ENCODE measurements around the gene SLC31A1.
"Not testable (repeated sequence)": the region's sequence is repeated elsewhere in the genome, so short reads cannot be mapped to it uniquely, and the experiment has no call there.

Gene SLC31A1

GRCh38 chr9:113267911-113268566, 46.7 kb downstream of the SLC31A1 start:
- DNase-seq: no peak

DNA sequence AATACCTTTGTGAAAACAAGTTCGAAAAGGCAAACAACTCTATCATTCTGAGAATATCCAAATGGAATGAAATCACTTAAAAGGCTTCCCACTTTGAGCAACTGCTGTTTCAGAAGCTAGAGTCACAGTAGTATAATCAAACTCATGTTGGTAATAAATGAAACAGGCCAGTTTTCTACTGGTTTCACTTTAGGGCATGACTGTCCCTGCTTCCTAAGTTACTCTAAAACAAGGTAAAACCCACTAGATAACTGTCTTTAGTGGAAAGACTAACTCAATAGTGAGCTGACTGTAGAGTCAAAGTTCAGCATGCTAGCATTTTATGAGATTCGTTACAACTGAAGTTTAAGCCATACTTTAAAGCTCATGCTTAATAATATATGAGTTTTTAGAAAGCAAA, 48.0 kb downstream of the SLC31A1 start:
- DNase-seq: no peak

DNA sequence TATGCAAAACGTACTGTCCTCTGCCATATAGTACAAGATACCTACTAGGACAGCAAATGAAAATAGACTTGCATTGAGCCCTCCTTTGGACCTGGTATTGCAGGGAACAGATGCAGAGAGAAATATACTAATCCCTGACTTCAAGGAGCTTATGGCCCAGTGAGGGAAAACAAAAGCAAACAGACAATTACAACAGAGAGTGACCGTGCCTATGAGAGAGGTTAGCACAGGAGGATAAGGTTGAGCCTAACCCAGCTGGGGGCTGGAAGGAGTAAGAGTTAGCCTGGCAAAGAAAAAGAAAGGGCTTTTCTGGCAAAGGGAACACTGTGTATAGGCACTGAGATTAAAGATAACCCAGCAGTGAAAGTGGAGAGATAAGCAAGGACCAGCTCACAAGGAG, 48.5 kb downstream of the SLC31A1 start:
- DNase-seq: no peak

- no peak for DNase-seq
Measured at GRCh38 chr9:113274474-113275156, 53.3 kb downstream of the SLC31A1 start.

GRCh38 chr9:113275157-113276131, 54.1 kb downstream of the SLC31A1 start, which contains the start of the genes CDC26 and PRPF4:
Gene CDC26 (minus strand): TSS chr9:113275572. CDS start chr9:113272507, 3,065 bp downstream.
Gene PRPF4 (plus strand): TSS chr9:113275658. CDS start chr9:113275744, 86 bp downstream.
- peak; percentile 96 for DNase-seq

- no peak for DNase-seq
Measured at GRCh38 chr9:113278840-113279239, 57.5 kb downstream of the SLC31A1 start.

DNA sequence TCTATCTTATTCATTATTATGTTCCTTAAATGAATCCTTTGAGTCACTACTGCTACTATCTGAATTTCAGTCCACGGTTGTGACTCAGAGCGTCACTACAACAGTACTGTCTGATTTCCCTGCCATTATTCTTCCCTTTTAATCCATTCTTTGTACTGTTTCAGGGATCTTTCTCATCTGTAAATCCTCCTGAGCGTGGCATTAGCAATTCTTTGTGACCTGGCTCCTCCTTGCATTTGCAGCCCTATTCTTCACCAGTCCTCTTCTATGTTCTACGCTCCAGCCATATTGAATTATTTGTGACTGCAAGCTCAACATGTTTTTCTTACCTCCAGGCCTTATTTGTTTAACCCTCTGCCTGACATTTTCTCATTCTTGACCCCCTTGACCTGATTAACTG, 60.0 kb downstream of the SLC31A1 start:
- DNase-seq: no peak

DNA sequence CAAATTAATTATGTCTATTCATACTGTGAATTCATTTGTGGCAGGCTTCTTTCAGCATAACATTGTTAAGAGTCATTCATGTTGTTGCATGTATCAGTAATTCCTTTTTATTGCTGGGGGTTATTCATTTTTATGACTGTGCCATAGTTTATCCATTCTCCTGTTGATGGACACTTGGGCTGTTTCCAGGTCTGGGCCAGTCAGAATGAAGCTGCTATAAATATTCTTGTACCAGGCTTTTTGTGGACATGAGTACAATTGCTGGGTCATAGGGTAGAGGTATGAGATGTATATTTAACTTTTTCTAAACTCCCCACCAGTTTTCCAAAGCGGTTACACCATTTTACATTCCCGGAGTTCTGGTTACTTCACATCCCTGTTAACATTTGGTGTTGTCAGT, 67.7 kb downstream of the SLC31A1 start:
- no peak for DNase-seq

- DNase-seq: no peak
Measured at GRCh38 chr9:113290052-113290607, 68.8 kb downstream of the SLC31A1 start.

DNA sequence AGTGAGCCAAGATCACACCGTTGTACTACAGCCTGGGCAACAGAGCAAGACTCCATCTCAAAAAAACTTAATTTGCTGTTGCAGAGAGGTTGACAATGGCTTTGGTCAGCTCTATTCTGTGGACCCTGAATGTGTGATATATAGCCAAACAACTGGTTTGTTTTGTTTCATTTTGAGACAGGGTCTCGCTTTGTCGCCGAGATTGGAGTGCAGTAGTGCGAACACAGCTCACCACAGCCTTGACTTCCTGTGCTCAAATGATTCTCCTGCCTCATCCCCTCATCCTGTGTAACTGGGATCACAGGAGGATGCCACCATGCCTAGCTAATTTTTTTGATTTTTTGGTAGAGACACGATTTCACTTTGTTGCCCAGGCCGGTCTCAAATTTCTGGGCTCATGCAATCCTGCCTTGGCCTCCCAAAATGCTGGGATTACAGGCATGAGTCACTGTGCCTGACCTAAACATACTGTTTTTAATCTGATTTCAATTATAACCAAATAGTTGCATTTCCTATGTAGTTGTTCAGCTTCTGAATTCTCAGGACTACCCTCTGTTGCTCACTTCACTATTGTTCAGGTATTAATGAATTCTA, 72.0 kb downstream of the SLC31A1 start:
- no peak for DNase-seq

GRCh38 chr9:113296247-113296646, 74.9 kb downstream of the SLC31A1 start:
- DNase-seq: not testable (repeated sequence)

DNA sequence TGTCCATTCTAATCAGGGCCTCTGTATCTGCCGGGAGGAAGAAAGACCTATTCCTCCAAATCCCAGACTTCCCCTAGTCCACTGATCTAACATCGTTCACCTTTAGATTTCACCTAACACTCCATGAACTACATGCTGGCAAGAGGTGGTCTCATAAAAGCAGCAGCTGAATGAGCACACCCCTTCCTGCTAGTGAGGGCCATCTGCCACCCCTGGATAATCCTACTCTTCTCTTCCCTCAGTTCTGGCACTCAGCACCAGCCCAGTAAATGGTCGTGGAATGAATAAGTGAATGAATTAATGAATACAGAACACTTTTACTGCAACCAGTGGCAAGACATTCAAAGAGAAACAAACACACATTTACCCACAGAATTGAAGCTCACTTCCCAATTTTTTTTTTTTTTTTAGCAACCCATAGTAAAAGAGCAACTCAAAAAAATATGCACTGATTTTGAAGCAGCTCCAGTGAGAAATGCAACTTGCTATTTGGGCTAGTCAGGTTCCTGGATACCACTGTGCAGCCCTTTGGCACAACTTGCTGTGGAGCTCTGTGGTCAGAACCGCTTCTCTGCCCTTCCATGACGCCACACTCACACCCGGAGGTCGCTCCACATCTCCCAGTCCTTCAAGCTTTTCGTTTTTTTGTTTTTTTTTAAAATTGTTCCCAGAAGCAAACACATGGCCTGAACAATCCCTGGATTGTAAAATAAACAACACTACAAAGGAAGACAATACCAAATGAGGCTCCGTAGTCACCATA, 75.6 kb downstream of the SLC31A1 start:
- DNase-seq: no peak

DNA sequence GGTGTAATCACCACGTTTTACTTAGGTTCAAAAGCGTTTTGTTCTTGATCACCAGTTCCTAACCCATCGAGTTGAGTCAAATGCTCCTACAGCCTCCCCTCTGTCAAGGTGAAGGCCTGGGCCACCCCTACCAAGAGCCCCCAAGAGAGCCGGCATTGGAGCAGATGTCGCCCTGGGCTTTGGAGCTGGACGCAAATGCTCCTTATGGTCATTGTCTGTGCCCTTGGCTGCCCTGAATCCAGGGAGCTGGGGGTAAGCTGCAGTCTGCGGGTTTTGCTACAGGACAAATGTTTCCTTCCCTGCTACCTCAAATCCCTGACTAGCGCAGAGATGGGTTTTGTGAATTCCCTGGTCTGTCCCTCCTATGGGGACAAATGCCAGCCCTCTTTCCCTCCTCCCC, 77.0 kb downstream of the SLC31A1 start:
- DNase-seq: no peak

GRCh38 chr9:113298924-113299770, 77.8 kb downstream of the SLC31A1 start:
- no peak for DNase-seq

DNA sequence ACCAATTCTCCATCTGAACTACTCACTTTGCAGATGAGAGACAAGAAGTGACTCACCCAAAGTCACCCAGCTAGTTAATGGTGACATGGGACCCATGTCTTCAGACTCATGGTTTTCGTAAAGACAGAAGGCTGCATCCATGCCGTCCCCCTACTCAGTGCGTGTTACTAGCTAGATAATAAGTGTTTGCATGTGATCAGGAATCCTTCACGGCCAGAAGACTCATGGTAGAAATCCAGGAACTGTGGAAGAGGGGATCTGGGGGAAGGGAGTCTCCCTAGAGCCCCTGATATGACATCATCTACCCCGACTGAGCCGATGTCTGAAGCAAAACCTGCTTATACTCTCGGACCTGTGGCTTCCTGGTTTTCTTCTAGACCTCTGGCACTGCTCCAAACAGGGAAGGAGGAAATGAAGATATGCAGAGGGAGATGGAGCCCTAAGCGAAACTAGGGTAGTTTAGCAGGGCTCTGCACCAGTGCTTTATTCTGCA, 78.5 kb downstream of the SLC31A1 start:
- no peak for DNase-seq

DNA sequence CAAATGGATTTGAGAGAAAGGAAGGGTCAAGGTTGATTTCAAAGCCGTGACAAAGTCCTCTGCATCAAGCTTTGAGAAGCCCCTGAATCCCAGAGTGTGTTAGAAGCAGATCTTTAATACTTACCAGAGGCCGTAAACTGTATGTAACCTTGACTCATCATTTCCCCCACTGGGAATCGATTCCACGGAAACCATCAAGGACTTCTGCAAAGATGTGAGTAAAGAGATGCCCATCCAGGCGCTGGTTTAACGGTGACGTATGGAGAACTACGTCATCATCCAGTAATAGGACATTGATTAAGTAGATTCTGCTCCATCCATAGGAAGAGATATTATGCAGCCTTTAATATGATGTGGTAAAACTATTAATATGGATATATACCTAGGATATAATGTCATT, 80.2 kb downstream of the SLC31A1 start:
- no peak for DNase-seq

DNA sequence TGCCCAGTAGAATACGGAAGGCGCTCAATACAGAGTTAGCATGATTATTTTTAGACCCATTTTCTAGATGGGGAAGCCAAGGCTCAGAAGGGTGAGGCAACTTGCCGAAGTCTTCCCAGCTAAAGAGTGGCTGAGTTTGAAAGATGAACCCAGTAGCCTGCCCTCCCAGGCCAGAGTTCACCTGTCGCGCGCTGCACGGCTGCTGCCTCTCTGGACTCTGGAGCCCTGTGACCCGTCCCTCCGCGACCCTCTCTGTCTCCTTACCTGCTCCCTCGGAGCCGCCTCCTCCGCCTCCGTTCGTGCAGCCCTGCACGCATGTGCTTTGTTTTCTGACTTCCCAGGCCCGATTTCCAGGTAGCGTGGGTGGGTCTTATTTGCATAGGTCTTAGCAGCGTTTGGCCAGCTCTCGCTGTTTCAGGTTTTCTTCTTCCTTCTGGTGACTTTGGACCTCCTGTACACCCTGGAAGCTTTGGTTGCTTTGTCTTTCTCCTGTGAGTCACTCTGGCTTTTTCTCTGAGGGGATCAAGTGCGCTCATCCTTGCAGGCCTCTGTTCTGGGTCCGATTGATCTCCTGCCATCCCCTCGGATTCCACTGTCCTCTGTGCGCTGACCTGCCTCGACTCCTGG, 81.6 kb downstream of the SLC31A1 start, which contains the start of gene RNF183:
RNF183 (minus strand) TSS at position 585 of the 627 bp plus-strand sequence. CDS start 5,192 bp downstream, outside the sequence.
- no peak for DNase-seq

GRCh38 chr9:113306566-113306965, 85.2 kb downstream of the SLC31A1 start:
- no peak for DNase-seq

- DNase-seq: no peak
Measured at GRCh38 chr9:113307396-113307975, 86.1 kb downstream of the SLC31A1 start.
